ENCODE results near the gene GATAD1. TPM values are rescaled to one million over a fixed set of nuclear protein-coding genes. Genes with fewer than 3 reads are reported as not detected.
"Not testable (repeated sequence)": the region's sequence is repeated elsewhere in the genome, so short reads cannot be mapped to it uniquely, and the experiment has no call there.

GATAD1 gene
- total RNA-seq, 1 donor from 2014 or later: 53.6 TPM

DNA sequence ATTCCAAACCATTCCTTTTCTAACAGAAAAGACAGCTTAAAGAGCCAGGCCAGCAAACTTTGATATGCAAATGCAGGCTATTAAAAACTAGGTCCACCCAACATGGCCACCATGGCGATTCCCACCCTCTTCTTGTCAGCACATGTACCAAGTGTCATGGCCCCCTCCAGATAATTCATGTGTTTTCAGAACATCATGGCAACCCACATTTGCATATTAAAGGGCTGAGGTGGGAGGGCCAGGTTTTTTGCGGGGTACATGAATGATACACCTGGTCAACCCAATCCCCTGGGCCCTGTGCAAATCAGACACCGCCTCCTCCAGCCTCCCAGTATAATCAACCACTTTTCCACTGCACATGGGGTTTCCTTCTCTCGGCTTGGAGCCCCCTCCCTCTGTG lies 31.4 kb downstream of the GATAD1 start:
- no peaks in the 10 kb centered on the region for H3K9me3 Mint-ChIP-seq
- H3K27me3 Mint-ChIP-seq (ENCODE audit: low read depth): no peaks in the 10 kb centered on the region
- H3K36me3 Mint-ChIP-seq: no peaks in the 10 kb centered on the region
- TF ChIP-seq, protein P1, sequence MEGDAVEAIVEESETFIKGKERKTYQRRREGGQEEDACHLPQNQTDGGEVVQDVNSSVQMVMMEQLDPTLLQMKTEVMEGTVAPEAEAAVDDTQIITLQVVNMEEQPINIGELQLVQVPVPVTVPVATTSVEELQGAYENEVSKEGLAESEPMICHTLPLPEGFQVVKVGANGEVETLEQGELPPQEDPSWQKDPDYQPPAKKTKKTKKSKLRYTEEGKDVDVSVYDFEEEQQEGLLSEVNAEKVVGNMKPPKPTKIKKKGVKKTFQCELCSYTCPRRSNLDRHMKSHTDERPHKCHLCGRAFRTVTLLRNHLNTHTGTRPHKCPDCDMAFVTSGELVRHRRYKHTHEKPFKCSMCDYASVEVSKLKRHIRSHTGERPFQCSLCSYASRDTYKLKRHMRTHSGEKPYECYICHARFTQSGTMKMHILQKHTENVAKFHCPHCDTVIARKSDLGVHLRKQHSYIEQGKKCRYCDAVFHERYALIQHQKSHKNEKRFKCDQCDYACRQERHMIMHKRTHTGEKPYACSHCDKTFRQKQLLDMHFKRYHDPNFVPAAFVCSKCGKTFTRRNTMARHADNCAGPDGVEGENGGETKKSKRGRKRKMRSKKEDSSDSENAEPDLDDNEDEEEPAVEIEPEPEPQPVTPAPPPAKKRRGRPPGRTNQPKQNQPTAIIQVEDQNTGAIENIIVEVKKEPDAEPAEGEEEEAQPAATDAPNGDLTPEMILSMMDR (IDR thresholded peaks at IDR 0.05; ENCODE audit: unreplicated experiment): no peak
- H3K27ac Mint-ChIP-seq: no peak overlapping the region
- DNase-seq (ENCODE audit: low spot score in 2 of 2, unreplicated experiment in 2 of 2): no peak
- H3K4me3 Mint-ChIP-seq: no peak overlapping the region
- H3K4me1 Mint-ChIP-seq: peaks cover 6% of the 10 kb centered on the region

DNA sequence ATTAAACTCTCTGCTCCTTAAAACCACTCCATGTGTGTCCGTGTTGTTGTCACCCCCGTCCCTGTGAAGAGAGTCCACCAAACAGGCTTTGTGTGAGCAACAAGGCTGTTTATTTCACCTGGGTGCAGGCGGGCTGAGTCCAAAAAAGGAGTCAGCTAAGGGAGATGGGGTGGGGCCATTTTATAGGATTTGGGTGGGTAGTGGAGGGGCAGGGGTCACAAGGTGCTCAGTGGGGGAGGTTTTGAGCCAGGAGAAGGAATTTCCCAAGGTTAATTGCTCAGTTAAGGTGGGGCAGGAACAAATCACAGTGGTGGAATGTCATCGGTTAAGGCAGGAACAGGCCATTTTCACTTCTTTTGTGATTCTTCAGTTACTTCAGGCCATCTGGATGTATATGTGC lies 31.9 kb downstream of the GATAD1 start:
- not testable (repeated sequence) for H3K9me3 Mint-ChIP-seq; H3K36me3 Mint-ChIP-seq; H3K4me1 Mint-ChIP-seq; H3K4me3 Mint-ChIP-seq; H3K27ac Mint-ChIP-seq; H3K27me3 Mint-ChIP-seq (ENCODE audit: low read depth); DNase-seq (ENCODE audit: low spot score in 2 of 2, unreplicated experiment in 2 of 2)

DNA sequence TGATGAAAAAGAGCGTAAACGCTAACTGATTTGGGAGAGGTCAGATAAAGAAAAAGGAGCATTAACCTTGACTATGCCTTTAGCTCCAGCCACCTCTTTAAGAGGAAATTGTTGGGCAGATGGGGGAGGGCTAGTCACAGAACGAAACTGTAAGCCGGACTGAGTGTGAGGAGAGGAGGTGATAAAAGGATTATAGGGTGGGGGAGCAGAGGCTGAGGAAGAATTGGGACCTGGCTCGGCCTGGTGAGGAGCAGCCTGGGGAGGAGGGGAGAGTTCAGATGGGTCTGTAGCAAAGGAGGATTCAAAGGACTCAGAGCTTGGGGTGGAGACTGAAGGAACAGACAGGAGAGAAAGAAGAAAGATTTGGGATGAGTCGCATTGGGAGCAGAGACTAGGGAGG lies 36.3 kb downstream of the GATAD1 start:
- H3K27ac Mint-ChIP-seq; DNase-seq (ENCODE audit: low spot score in 2 of 2, unreplicated experiment in 2 of 2); H3K4me3 Mint-ChIP-seq; H3K27me3 Mint-ChIP-seq (ENCODE audit: low read depth); H3K9me3 Mint-ChIP-seq; H3K4me1 Mint-ChIP-seq: not testable (repeated sequence)
- H3K36me3 Mint-ChIP-seq: peaks cover 16% of the 10 kb centered on the region

DNA sequence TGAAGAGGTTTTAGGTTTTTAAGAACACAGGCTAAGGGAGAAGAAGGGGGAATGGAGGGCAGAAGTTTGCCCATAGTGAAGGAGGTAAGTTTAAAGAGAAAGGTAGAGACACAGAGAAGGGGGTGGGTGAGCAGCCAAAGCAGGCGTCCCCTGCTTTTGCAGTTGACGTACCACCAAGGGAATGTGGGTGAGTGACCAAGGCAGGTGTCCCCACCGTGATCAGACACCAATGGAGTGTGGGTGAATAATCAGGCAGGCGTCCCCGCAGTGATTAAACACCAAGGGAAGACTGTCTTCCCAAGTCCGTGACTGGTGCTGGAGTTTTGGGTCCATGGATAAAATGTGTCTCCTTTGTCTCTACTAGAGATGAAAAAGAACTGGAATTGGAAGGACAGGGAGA lies 36.9 kb downstream of the GATAD1 start:
- not testable (repeated sequence) for H3K9me3 Mint-ChIP-seq

DNA sequence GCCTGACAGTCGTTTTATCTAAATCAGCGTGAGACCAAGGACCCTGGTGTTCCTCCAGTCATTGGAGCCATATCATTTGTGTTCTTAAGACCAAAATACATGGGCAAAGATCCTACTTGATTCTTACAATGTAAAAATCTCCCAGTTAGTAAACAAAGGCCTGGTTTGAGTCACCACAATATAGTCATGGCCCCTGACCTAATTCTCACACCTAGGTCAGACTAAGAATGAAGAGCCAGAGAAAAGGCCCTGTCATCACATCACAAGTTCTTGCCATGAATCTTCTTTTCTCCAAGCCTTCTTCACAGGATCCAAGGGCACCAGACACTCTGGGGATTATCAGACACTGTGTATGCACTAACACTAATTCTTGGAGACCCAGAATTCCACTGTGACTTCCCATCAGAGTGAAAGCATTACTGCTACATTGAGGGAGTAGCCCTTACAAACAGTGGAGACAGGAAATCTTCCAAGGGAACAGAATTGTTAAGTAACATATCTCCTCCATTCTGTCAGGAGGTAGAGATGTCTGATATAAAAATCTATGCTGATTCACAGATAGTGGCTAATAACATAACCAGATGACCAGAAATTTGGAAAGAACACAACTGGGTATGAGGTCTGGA lies 38.1 kb downstream of the GATAD1 start:
- Mint-ChIP-seq H3K27me3 (ENCODE audit: low read depth) (no peaks in the 10 kb centered on the region), H3K9me3 (no peaks in the 10 kb centered on the region), H3K4me3 (no peak overlapping the region), H3K36me3 (peaks cover 22% of the 10 kb centered on the region), H3K27ac (no peak overlapping the region), H3K4me1 (no peaks in the 10 kb centered on the region)
- TF ChIP-seq, protein P1 (IDR thresholded peaks at IDR 0.05; ENCODE audit: unreplicated experiment): no peak
- no peak for DNase-seq (ENCODE audit: low spot score in 2 of 2, unreplicated experiment in 2 of 2)

More for the DNA sequence above, 36.9 kb downstream of the GATAD1 start:
- H3K36me3 Mint-ChIP-seq: peaks cover 17% of the 10 kb centered on the region
- DNase-seq (ENCODE audit: low spot score in 2 of 2, unreplicated experiment in 2 of 2); H3K4me3 Mint-ChIP-seq; H3K27me3 Mint-ChIP-seq (ENCODE audit: low read depth); H3K4me1 Mint-ChIP-seq; H3K27ac Mint-ChIP-seq: not testable (repeated sequence)

DNA sequence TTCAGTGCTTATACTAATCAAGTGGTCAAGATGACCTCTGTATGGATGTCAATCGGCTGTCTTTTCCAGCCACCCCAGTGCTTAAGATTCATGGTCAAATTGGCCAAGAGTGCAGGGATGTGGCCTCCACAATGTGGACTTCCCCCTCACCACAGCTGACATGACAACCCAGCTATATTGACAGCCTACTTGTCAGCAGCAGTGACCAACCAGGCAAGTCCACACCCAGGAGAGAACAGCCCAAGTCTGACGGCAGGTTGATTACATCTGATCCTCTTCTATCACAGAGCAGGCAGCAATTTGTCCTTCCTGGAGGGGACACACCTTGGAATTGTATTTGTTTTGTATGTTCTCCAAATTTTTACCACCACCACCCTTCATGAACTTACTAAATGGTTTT lies 38.7 kb downstream of the GATAD1 start:
- no peak for DNase-seq (ENCODE audit: low spot score in 2 of 2, unreplicated experiment in 2 of 2)
- TF ChIP-seq, protein P1 (IDR thresholded peaks at IDR 0.05; ENCODE audit: unreplicated experiment): no peak
- Mint-ChIP-seq H3K4me3 (no peak overlapping the region), H3K36me3 (peaks cover 22% of the 10 kb centered on the region), H3K4me1 (no peaks in the 10 kb centered on the region), H3K27ac (no peak overlapping the region), H3K9me3 (no peaks in the 10 kb centered on the region), H3K27me3 (ENCODE audit: low read depth) (no peaks in the 10 kb centered on the region)

DNA sequence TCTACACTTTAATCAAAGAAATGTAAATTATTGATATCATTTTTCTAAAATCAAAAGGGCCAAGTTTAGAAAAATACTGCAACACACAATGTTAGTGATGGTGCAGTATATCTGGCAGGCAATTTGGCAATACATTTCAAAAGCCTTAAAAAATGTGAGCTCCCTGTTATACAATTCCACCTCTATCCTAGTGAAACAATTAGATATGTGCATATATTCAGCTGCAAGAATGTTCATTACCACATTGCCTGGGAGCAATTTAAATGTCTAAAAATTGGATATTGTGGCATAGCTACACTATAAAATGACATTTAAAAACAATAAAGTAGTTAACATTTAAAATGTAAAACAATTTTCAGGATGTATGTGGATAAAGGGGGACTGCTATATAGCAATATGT lies 40.5 kb downstream of the GATAD1 start:
- no peaks in the 10 kb centered on the region for H3K4me1 Mint-ChIP-seq
- TF ChIP-seq, protein P1 (IDR thresholded peaks at IDR 0.05; ENCODE audit: unreplicated experiment): no peak
- no peaks in the 10 kb centered on the region for H3K27me3 Mint-ChIP-seq (ENCODE audit: low read depth)
- no peak for DNase-seq (ENCODE audit: low spot score in 2 of 2, unreplicated experiment in 2 of 2)
- no peaks in the 10 kb centered on the region for H3K9me3 Mint-ChIP-seq
- peaks cover 26% of the 10 kb centered on the region for H3K36me3 Mint-ChIP-seq
- H3K4me3 Mint-ChIP-seq: no peak overlapping the region
- H3K27ac Mint-ChIP-seq: no peak overlapping the region
